Cerebellar nuclear complex (tissue), 1 donor: Measurements from ENCODE around the gene TRNAU1AP.

Experiments
- DNase-seq, 2 experiments: peaks; one replicate each; lab custom pipeline; 2025; lab: John Stamatoyannopoulos, UW

The TRNAU1AP gene

DNA sequence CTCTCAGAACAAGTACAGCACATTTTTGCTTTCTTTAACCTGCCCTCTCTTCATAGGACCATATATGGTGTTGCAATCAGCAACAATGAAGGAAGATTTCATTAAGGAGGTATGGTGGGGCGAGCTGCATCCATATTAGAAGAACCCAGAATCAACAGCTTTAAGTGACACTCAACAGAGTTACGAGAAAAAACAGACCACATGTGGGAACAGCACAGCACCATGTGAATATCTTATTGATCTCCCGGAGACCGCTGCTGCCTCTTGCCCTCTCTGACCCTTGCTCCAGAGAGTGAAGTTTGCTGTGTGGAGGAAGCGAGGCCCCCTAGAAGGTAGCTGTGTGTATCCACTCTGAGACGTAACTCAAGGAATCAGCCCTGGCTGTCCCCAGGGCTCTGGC, 52.1 kb downstream of the TRNAU1AP start:
- no peak for DNase-seq

DNA sequence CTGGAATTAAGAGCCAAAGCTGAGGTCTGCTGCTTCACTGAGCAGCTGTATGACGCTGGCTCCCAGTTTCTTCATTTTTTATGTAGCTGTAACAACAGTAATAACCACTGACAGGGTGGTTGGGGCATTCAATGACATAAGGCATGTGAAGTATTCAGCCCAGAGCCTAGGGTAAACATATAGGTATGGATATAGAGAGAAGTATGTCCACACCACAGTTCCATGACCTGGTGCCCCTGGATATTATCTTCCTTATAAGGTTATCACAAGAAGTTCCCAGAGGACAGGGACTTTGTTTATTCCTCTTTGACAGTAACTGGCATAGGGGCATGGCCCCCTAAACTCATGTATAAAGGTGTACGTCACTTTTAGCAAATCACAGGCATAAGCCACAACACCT, 53.9 kb downstream of the TRNAU1AP start:
- no peak for DNase-seq

DNA sequence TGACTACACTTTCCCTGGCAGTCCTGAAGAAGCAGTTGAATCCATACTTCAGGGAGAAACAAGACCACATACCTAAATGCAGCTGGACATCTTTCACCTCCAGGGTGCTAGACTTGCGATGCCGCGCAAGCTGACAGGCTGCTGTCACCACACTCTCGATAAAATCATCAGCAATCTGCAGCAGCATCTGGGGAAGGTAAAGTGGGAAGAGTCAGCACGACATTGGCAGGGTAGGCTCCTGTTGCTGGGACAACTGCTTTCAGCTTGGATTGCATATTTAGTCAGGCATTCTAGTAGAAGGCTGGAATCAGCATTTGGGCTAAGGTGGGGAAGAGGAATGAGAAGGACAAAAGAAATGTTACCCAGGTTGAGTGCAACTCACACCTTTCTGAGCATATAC, 60.3 kb downstream of the TRNAU1AP start:
- no peak for DNase-seq
